Activated CD4-positive, alpha-beta T cell treated with anti-CD3 and anti-CD28 coated beads, Interleukin-2, amount 10 ng/mL, durations not matched to agents 7 days and 5 days (primary cell): ENCODE measurements around the gene AP4S1. TPM values are rescaled to one million over a fixed set of nuclear protein-coding genes. Genes with fewer than 3 reads are reported as not detected.
"Not testable (repeated sequence)": the region's sequence is repeated elsewhere in the genome, so short reads cannot be mapped to it uniquely, and the experiment has no call there.

Source experiments
- CTCF ChIA-PET: fragments of 350-600 bp; sonication (Branson Sonifier 250); formaldehyde crosslinking; loops from one replicate; lab custom pipeline; 2021; ENCODE audit warnings: antibody characterized with exemption; lab: Charles Lee
- POLR2A ChIA-PET: fragments of 350-600 bp; sonication (Branson Sonifier 250); formaldehyde crosslinking; loops from one replicate; lab custom pipeline; 2021; ENCODE audit warnings: antibody characterized with exemption; lab: Charles Lee
- DNase-seq: peaks from one replicate; pipeline ENCODE4 v3.0.0-alpha.2; 2020
- H3K27ac Mint-ChIP-seq: one replicate; pipeline ENCODE4 v1.8.0; 2021; ENCODE audit warnings: mild to moderate bottlenecking, moderate library complexity, mixed read lengths
- H3K27me3 Mint-ChIP-seq: one replicate; pipeline ENCODE4 v1.8.0; 2021; ENCODE audit warnings: mixed read lengths
- H3K36me3 Mint-ChIP-seq: one replicate; pipeline ENCODE4 v1.8.0; 2021; ENCODE audit warnings: low read depth, mixed read lengths
- H3K4me1 Mint-ChIP-seq: one replicate; pipeline ENCODE4 v1.8.0; 2021; ENCODE audit warnings: mixed read lengths
- H3K4me3 Mint-ChIP-seq: one replicate; pipeline ENCODE4 v1.8.0; 2021; ENCODE audit warnings: mild to moderate bottlenecking, moderate library complexity, mixed read lengths
- H3K9me3 Mint-ChIP-seq: one replicate; pipeline ENCODE4 v1.8.0; 2021; ENCODE audit warnings: mixed read lengths
- total RNA-seq, 2 experiments: library from RNA; stranded (reverse); gene quantifications; one replicate each; pipeline ENCODE4 v1.2.3, GENCODE V29; 2021

AP4S1 gene, protein sequence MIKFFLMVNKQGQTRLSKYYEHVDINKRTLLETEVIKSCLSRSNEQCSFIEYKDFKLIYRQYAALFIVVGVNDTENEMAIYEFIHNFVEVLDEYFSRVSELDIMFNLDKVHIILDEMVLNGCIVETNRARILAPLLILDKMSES
- total RNA-seq: 1 to 10 TPM; 5.1 to 6.4 TPM

DNA sequence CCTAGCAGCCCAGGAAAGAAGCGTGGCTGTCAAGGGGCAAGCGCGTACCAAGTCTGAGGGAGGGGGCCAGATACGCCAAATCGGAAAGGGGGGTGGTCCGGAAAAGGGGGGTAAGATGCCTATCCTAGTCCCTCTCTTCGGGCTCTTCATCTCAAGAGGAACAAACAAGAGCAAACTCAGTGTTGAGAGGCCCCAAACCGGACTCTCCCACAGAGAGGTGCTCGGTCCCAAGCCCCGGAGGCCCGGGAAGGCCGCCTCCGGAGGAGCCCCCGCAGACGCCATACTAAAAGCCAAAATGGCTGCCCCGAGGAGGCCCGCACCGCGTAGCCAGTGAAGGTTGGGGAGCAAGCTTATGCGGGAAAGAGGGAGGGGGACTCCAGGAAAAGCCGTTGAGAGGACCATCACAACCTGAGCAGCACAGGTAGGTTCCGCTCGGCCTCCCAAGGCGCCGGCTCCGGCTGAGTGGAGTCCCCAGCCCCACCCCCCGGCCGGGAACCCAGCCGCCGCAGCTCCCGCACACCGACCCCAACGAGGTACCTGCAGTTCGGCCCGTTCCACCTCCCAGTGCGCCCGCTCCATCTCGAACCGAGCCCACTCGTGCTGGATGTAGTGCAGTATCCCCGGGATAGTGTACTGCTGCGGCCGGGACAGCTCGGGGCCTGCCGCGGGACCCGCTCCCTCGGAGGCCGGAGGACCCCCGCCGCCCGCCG lies at the start of gene AP4S1:
Gene AP4S1 (plus strand): TSS at position 283 of the 710 bp plus-strand sequence. CDS start 40,548 bp downstream, outside the sequence.
- Mint-ChIP-seq H3K27me3 (no peaks in the 10 kb centered on the region), H3K27ac (peak within 1 kb of the TSS; percentile 98)
- peak; percentile 52 for DNase-seq

DNA sequence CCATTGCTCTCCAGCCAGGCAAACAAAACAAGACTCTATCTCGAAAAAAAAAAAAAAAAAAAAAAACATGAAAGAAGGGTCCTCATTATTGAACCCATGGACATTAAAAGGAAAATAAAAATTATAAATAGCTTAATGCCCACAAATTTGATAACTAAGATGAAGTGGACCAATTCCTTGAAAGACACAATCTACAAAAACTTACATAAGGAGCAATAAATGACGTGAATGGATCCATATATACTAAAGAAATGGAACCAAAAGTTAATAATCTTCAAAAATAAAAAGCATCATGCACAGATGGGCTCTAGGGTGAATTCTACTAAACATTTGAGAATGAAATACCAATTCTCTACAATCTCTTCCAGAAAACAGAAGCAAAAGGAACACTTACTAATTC lies 47.7 kb upstream of the AP4S1 start:
- DNase-seq: no peak
- POLR2A ChIA-PET: no interaction called here
- Mint-ChIP-seq H3K9me3 (no peaks in the 10 kb centered on the region), H3K4me3 (no peak overlapping the region), H3K36me3 (peaks cover 3% of the 10 kb centered on the region), H3K27me3 (no peaks in the 10 kb centered on the region), H3K27ac (no peak overlapping the region), H3K4me1 (peaks cover 14% of the 10 kb centered on the region)
- CTCF ChIA-PET: interaction anchor here (0.9 kb wide), 2 partner anchors 9 to 148 kb away, joined by 3 read pairs; no protein-coding TSS in a partner anchor

More for the DNA sequence above, at the start of gene AP4S1:
- CTCF ChIA-PET: interaction anchor here (0.9 to 1.3 kb wide), 3 partner anchors 15 to 182 kb away, joined by 3 to 4 read pairs (median 3); partner anchors contain the start of gene HECTD1
- Mint-ChIP-seq H3K4me1 (peaks cover 49% of the 10 kb centered on the region), H3K4me3 (peak within 1 kb of the TSS; percentile 80), H3K9me3 (no peaks in the 10 kb centered on the region), H3K36me3 (peaks cover 19% of the 10 kb centered on the region)
- POLR2A ChIA-PET: interaction anchor here (1.5 kb wide), 1 partner anchor 403 kb away, joined by 3 read pairs; no protein-coding TSS in a partner anchor

DNA sequence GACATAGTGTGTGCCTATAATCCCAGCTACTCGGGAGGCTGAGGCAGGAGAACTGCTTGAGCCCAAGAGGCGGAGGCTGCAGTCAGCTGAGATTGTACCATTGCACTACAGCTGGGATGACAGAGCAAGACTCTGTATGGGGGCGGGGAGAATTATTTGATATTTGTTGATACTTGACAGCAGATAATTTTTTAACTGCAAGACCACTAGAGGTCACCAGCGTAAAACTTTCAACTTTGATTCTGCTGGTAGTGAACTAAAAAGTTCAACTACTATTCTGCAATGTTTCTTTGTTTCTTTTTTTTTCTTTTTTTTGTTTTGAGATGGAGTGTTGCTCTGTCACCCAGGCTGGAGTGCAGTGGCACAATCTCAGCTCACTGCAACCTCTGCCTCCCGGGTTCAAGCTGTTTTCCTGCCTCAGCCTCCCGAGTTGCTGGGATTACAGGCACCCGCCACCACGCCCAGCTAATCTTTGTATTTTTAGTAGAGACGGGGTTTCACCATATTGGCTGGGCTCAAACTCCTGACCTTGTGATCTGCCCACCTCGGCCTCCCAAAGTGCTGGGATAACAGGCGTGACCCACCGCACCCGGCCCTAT lies 45.2 kb upstream of the AP4S1 start:
- H3K4me1 Mint-ChIP-seq, H3K9me3 Mint-ChIP-seq, POLR2A ChIA-PET, H3K27ac Mint-ChIP-seq, H3K4me3 Mint-ChIP-seq, H3K36me3 Mint-ChIP-seq, H3K27me3 Mint-ChIP-seq: not testable (repeated sequence)
- CTCF ChIA-PET: interaction anchor here (0.6 to 0.7 kb wide), 2 partner anchors 19 to 114 kb away, joined by 3 read pairs; no protein-coding TSS in a partner anchor
- DNase-seq: peak; percentile 67

DNA sequence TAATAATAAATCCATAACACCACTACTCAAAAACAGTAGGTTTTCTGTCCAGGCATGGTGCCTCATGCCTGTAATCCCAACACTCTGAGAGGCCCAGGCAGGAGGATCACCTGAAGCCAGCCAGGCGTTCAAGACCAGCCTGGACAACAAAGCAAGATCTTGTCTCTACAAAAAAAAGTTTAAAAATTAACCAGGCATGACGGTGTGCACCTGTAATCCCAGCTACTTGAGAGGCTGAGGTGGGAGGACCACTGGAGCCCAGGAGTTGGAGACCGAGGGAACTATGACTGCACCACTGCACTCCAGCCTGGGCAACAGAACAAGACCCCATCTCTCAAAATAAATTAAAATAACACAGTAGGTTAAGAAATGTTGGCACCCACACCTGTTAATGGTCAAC lies 44.5 kb upstream of the AP4S1 start:
- H3K4me1 Mint-ChIP-seq: peaks cover 3% of the 10 kb centered on the region
- no peak for DNase-seq
- H3K27ac Mint-ChIP-seq: no peak overlapping the region
- H3K4me3 Mint-ChIP-seq: no peak overlapping the region
- ChIA-PET CTCF (interaction anchor here (0.6 kb wide), 1 partner anchor 20 kb away, joined by 3 read pairs; no protein-coding TSS in a partner anchor), POLR2A (no interaction called here)
- H3K36me3 Mint-ChIP-seq: peaks cover 3% of the 10 kb centered on the region
- no peaks in the 10 kb centered on the region for H3K27me3 Mint-ChIP-seq
- no peaks in the 10 kb centered on the region for H3K9me3 Mint-ChIP-seq

DNA sequence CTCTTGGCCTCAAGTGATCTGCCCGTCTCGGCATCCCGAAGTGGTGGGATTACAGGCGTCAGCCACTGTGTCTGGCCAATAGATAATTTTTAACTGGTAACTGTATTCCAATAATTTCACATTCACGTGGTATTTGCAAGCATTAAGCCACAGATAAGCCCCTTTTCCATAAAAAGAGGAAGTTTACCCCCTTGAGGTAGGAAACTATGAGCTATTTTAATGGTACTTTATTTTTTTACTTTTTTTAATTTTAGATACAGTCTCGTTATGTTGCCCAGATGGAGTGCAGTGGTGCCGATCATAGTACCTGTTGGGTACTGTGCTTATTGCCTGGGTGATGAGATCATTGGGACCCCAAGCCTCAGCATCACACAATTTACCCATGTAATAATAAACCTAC lies 42.9 kb upstream of the AP4S1 start:
- H3K36me3 Mint-ChIP-seq: no peaks in the 10 kb centered on the region
- H3K4me1 Mint-ChIP-seq: peaks cover 1% of the 10 kb centered on the region
- H3K9me3 Mint-ChIP-seq: no peaks in the 10 kb centered on the region
- no peak for DNase-seq
- POLR2A ChIA-PET: no interaction called here
- CTCF ChIA-PET: interaction anchor here (1.2 kb wide), 1 partner anchor 44 kb away, joined by 3 read pairs; the partner anchor contains the start of gene STRN3
- no peaks in the 10 kb centered on the region for H3K27me3 Mint-ChIP-seq
- H3K27ac Mint-ChIP-seq: no peak overlapping the region
- no peak overlapping the region for H3K4me3 Mint-ChIP-seq

DNA sequence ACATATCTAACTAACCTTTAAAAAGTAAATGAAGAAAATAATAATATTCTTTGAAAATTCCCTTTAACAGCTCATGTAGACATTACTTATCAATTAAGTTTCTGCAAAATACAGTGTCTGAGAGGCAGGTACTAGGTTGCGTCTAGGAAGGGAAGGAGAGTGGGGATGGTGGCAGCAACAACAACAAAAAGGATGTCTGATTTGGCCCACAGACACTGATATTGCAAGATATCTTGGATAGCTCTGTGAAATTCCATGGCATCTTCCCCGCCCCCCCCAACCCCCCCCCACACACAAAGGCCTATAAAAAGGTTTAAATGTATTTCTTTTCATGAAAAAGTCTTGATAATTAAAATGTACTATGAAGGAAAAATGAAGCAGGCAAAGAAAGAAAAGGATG lies 41.6 kb upstream of the AP4S1 start:
- no peaks in the 10 kb centered on the region for H3K9me3 Mint-ChIP-seq
- no peak overlapping the region for H3K4me3 Mint-ChIP-seq
- ChIA-PET POLR2A (no interaction called here), CTCF (no interaction called here)
- H3K27me3 Mint-ChIP-seq: no peaks in the 10 kb centered on the region
- H3K27ac Mint-ChIP-seq: no peak overlapping the region
- H3K36me3 Mint-ChIP-seq: no peaks in the 10 kb centered on the region
- peaks cover 1% of the 10 kb centered on the region for H3K4me1 Mint-ChIP-seq
- DNase-seq: no peak

- H3K4me1 Mint-ChIP-seq: peaks cover 3% of the 10 kb centered on the region
- H3K27ac Mint-ChIP-seq: no peak overlapping the region
- H3K36me3 Mint-ChIP-seq: peaks cover 5% of the 10 kb centered on the region
- ChIA-PET CTCF (no interaction called here), POLR2A (no interaction called here)
- no peaks in the 10 kb centered on the region for H3K9me3 Mint-ChIP-seq
- no peaks in the 10 kb centered on the region for H3K27me3 Mint-ChIP-seq
- H3K4me3 Mint-ChIP-seq: no peak overlapping the region
- DNase-seq: no peak
These were observed 39.7 kb upstream of the AP4S1 start for GRCh38 chr14:30985796-30986195.

DNA sequence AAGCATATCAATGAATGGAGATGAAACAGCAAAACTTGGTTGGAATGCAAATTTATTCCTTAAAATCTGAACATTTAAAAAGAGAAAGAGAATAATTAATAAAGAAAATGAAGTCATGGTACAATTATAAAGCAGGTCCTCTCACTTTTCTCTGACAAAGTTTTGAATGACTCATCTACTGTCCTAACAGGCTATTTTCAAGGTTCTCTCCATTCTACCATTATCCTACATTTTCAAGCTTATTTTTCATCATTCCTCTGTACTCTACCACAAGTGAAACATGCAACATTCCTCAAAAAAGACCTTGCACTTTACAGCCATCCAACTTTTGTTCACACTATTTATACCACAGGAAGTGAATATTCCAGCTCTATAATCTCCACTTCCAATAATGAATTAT lies 36.9 kb upstream of the AP4S1 start:
- no peaks in the 10 kb centered on the region for H3K27me3 Mint-ChIP-seq
- DNase-seq: no peak
- POLR2A ChIA-PET: no interaction called here
- H3K4me3 Mint-ChIP-seq: no peak overlapping the region
- no peaks in the 10 kb centered on the region for H3K9me3 Mint-ChIP-seq
- CTCF ChIA-PET: interaction anchor here (1.5 kb wide), 1 partner anchor 17 kb away, joined by 3 read pairs; no protein-coding TSS in a partner anchor
- peaks cover 7% of the 10 kb centered on the region for H3K36me3 Mint-ChIP-seq
- H3K4me1 Mint-ChIP-seq: peaks cover 5% of the 10 kb centered on the region
- no peak overlapping the region for H3K27ac Mint-ChIP-seq

- no peaks in the 10 kb centered on the region for H3K9me3 Mint-ChIP-seq
- H3K36me3 Mint-ChIP-seq: peaks cover 7% of the 10 kb centered on the region
- no peak overlapping the region for H3K4me3 Mint-ChIP-seq
- H3K4me1 Mint-ChIP-seq: peaks cover 14% of the 10 kb centered on the region
- H3K27me3 Mint-ChIP-seq: no peaks in the 10 kb centered on the region
- ChIA-PET CTCF (no interaction called here), POLR2A (no interaction called here)
- no peak for DNase-seq
- no peak overlapping the region for H3K27ac Mint-ChIP-seq
These were observed 34.7 kb upstream of the AP4S1 start for GRCh38 chr14:30990770-30991169.

- no peak for DNase-seq
- CTCF ChIA-PET: no interaction called here
- POLR2A ChIA-PET: no interaction called here
- Mint-ChIP-seq H3K4me3 (no peak overlapping the region), H3K4me1 (peaks cover 17% of the 10 kb centered on the region), H3K27me3 (no peaks in the 10 kb centered on the region), H3K36me3 (peaks cover 7% of the 10 kb centered on the region), H3K9me3 (no peaks in the 10 kb centered on the region), H3K27ac (no peak overlapping the region)
These were observed 34.0 kb upstream of the AP4S1 start for GRCh38 chr14:30991408-30991807.

GRCh38 chr14:30993071-30993470 lies 32.4 kb upstream of the AP4S1 start:
- H3K27me3 Mint-ChIP-seq: no peaks in the 10 kb centered on the region
- H3K4me3 Mint-ChIP-seq: no peak overlapping the region
- H3K27ac Mint-ChIP-seq: no peak overlapping the region
- peaks cover 9% of the 10 kb centered on the region for H3K9me3 Mint-ChIP-seq
- peaks cover 21% of the 10 kb centered on the region for H3K4me1 Mint-ChIP-seq
- peaks cover 19% of the 10 kb centered on the region for H3K36me3 Mint-ChIP-seq
- DNase-seq: no peak
- ChIA-PET POLR2A (interaction anchor here (0.6 kb wide), 1 partner anchor 243 kb away, joined by 3 read pairs; no protein-coding TSS in a partner anchor), CTCF (interaction anchor here (0.5 to 1.2 kb wide), 2 partner anchors 8 to 695 kb away, joined by 4 to 6 read pairs; no protein-coding TSS in a partner anchor)

DNA sequence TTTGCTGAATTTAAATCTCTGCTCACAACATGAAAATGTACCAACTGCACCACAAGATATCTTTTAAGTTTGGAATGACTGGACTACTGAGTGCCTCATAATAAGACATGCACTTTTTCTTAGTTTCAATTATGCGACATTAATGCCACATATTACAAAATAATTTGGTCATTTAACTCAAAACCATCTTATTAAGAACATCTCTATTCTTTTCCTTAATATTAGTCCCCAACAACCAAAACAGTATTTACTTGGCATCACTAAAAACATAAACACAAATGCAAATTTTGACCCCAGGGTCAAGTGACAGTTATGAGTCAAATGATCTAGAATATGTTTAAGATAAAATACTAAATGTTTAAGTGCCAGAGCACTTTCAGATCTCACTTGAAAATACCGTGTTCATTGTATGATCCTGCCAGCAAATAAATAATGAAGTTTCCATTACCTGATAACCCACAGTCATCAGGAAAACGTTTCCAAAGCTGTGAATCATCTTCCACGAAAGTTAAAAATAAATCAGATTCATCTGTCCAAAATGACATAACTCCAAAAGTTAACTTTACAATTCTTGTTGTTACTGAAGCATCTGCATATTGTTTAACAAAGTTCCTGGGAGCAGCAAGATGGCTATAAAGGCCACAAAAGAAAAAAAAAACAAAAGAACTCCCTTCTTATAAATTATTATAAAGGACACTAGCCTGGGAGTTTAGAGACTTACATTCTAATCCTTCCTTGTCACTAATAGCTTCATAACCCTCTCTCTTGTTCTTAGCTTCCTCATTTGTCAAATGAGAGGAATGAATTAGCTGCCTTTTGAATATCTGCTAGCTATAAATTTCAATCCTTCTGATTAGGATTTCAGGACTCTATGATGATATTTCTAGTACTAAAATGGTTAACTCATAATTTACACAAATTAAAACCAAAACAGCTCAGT lies 30.5 kb upstream of the AP4S1 start:
- peaks cover 33% of the 10 kb centered on the region for H3K36me3 Mint-ChIP-seq
- CTCF ChIA-PET: interaction anchor here (0.6 to 1.2 kb wide), 4 partner anchors 10 to 382 kb away, joined by 3 to 5 read pairs (median 4); no protein-coding TSS in a partner anchor

More for the DNA sequence above, 30.5 kb upstream of the AP4S1 start:
- POLR2A ChIA-PET: no interaction called here
- H3K27me3 Mint-ChIP-seq: no peaks in the 10 kb centered on the region
- H3K4me3 Mint-ChIP-seq: no peak overlapping the region
- H3K27ac Mint-ChIP-seq: no peak overlapping the region
- H3K4me1 Mint-ChIP-seq: peaks cover 20% of the 10 kb centered on the region
- peaks cover 21% of the 10 kb centered on the region for H3K9me3 Mint-ChIP-seq
- DNase-seq: no peak
